Activated gamma-delta T cell treated with anti-CD3 and anti-CD28 coated beads, Interleukin-2, amount 50 U/mL, for 16 hours (primary cell): ENCODE results near the gene C10orf67.

Experiments used
- DNase-seq: peaks from one replicate; pipeline ENCODE4 v3.0.0-alpha.2; 2020; ENCODE audit warnings: low read depth

The C10orf67 gene

GRCh38 chr10:23195846-23196600 lies 148.6 kb downstream of the C10orf67 start:
- no peak for DNase-seq

GRCh38 chr10:23194966-23195845 lies 149.4 kb downstream of the C10orf67 start:
- no peak for DNase-seq

- DNase-seq, result no peak
Measured at GRCh38 chr10:23194471-23194965, 150.1 kb downstream of the C10orf67 start.

GRCh38 chr10:23193435-23194074 lies 151.0 kb downstream of the C10orf67 start:
- no peak for DNase-seq

- DNase-seq, result no peak
Measured at GRCh38 chr10:23192712-23193434, 151.7 kb downstream of the C10orf67 start.

- no peak for DNase-seq
Measured at GRCh38 chr10:23191764-23192711, 152.6 kb downstream of the C10orf67 start, which contains the start of gene PTF1A. TSS of gene PTF1A (plus strand) at chr10:23192312. CDS start at chr10:23192531, 219 bp downstream.

GRCh38 chr10:23190872-23191763 lies 153.5 kb downstream of the C10orf67 start:
- no peak for DNase-seq

- DNase-seq, result no peak
Measured at GRCh38 chr10:23189024-23189423, 155.6 kb downstream of the C10orf67 start.

GRCh38 chr10:23187155-23187554 lies 157.4 kb downstream of the C10orf67 start:
- DNase-seq, result no peak

GRCh38 chr10:23186697-23187096 lies 157.9 kb downstream of the C10orf67 start:
- DNase-seq, result no peak

- no peak for DNase-seq
Measured at GRCh38 chr10:23186178-23186577, 158.4 kb downstream of the C10orf67 start.

- DNase-seq, result no peak
Measured at GRCh38 chr10:23174977-23175512, 169.6 kb downstream of the C10orf67 start.

GRCh38 chr10:23174074-23174976 lies 170.3 kb downstream of the C10orf67 start:
- no peak for DNase-seq

GRCh38 chr10:23173214-23174073 lies 171.2 kb downstream of the C10orf67 start:
- no peak for DNase-seq

GRCh38 chr10:23172429-23173213 lies 172.0 kb downstream of the C10orf67 start:
- DNase-seq, result no peak

GRCh38 chr10:23171232-23171876 lies 173.2 kb downstream of the C10orf67 start:
- no peak for DNase-seq
